ENCODE results near the gene HNRNPAB.
"Not testable (repeated sequence)": the region's sequence is repeated elsewhere in the genome, so short reads cannot be mapped to it uniquely, and the experiment has no call there.

HNRNPAB gene

DNA sequence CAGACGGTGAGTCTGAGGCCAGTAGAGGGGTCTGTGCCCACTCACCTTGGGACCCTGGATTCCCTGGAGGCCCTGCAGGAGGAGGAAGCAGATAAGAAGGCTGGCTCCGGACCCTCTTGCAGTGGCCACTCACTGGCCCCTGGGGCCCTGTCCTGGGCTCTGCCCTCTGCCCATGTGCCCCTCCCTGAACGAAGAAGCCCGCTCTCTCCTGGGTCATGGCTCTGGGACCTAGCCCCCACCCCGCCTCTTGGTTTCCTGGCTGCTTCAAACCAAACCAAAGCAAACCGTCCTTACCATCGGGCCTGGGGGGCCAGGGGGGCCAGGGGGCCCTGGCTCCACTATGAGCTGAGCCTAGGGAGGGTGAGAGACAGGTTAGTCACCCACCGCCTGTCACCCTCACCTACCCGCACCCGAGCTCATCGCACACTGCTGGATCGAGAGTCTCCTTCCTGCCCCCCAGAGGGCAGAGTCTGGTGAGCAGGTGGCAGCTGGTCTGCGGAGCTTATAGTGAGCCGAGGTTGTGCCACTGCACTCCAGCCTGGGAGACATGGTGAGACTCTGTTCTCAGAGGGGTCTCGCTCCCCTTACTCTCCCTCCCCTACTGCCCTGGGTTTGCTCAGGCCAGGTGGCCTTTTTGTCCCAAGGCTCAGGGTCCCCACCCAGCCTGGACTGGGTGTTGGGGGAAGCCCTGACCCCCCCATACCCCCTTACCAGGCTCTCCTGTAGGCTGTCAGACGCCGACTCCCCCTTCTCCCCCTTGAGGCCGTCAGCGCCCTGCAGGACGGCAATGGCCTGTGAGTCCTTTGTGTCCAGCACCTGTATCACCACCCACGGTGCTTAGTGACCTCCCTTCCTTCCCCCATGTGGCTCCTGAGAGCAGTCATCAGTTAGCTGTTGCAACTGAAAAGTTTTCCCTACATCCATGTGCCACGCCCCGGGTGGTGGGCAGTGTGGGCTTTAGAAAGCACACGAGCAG is 43.4 kb downstream of the HNRNPAB start:
- DNase-seq, result no peak

DNA sequence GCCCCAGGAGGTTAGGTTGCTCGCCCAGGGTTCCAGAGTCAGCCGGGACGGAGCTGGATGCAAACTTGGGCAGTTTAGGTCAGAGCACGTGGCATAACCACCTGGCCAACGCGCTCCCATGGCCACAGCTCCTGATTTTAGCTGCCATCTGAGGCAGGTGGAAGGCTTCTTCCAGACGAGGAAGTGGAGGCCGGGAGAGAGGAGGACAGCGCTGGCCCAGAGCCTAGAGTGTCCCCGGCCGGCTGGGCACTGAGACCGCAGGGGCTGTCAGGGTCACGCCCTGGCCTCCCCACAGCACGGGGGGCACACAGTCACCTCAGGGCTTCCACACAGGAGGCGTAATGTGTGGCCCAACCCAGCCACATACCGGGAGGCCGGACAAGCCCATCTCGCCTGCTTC is 44.4 kb downstream of the HNRNPAB start:
- DNase-seq, result no peak

DNA sequence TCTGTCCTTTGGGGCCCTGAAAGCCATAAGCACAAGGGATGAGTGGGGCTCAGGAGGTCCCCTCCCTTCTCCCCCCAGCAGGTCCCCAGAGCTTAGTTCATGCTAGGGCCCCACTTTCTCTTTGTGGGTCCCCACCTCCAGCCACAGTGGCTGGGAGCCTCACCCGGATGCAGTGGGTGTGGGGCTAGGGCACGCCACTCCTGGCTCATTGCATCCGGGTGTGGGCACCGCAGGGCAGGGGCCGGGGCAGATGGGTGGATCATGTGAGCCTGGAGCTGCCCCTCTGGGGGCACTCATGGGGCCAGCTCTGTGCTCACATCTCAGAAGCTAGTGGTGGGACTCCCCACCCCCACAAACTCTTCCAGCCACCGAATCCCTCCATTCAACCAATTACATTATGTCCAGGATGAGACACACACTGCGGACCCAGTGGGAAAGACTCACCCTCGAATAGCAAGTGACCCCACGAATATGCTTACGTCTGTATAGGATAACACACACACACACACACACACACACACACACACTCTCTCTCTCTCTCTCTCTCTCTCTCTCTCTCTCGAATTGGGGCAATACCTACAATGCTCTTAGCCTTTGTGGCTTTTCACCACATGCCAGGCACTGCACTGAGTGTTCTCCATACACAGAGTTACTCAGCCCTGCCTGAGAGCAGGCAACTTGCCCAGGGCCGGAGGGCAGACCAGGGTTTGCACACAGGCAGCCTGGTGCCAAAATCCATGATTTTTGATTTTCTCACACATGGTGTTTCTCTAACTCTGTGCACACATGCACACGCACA is 45.1 kb downstream of the HNRNPAB start:
- no peak for DNase-seq

DNA sequence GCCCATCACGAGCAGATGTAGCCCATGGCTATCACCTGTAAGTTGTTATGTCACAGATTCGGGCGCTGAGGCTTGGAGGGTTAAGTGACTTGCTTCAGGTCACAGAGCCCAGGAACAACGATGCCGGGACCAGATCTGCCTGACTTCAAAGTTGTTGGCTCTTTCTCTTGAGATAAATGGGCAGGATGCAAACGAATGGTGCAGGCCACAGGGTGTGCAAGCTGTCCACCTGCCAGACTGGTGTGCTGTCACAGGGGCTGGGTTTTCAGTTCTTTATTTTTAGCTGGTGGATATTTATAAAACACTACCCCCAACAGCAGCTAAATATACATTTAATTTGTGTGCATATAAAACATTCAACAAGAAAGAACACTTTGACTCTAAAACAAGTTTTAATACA is 45.9 kb downstream of the HNRNPAB start:
- no peak for DNase-seq

DNA sequence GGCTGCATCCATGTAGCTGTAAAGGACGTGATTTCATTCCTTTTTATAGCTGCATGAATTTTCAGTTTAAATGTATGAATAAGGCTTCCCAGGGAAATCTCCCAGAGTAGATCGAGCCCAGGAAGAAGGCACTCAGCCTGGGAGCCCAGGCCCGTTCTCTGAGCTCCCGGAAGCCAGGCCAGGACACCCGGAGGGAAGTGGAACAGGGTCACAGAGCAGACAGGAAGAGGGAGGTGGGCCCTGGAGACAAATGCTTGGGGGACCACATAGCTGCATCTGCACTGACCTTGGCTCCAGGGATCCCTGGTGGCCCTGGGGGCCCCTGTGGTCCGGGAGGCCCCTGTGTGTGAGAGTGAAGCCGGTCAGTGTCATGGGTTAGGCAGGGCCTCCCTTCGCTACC is 47.9 kb downstream of the HNRNPAB start:
- DNase-seq, result no peak

DNA sequence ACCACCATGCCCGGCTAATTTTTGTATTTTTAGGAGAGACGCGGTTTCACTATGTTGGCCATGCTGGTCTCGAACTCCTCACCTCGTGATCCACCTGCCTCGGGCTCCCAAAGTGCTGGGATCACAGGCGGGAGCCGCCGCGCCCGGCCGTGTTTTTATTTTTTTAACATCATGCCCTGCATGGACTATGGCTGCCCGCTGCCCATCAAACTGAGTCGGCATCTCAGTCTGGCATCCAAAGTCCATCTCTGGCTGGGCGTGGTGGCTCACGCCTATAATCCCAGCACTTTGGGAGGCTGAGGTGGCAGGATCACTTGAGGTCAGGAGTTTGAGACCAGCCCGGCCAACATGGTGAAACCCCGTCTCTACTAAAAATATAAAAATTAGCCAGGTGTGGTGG is 49.3 kb downstream of the HNRNPAB start:
- DNase-seq, result not testable (repeated sequence)

DNA sequence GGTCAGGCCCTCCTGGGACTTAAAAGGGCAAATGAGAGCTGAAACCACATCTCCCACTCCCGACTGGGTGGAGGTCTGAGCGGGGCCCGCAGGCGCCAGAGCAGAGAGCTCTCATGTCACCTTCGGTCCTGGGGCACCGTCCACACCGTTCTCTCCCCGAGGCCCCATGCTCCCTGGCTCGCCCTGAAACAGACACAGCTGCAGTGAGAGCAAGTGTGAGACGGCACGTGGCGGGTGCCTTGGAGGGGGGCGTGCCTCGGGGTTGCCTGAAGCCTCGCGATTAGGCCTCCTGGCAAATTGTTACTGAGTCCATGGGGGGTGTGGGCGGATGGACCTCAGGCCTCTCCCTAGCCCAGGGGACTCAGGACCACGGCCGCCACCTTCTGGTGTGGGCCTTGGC is 52.4 kb downstream of the HNRNPAB start:
- DNase-seq, result no peak

DNA sequence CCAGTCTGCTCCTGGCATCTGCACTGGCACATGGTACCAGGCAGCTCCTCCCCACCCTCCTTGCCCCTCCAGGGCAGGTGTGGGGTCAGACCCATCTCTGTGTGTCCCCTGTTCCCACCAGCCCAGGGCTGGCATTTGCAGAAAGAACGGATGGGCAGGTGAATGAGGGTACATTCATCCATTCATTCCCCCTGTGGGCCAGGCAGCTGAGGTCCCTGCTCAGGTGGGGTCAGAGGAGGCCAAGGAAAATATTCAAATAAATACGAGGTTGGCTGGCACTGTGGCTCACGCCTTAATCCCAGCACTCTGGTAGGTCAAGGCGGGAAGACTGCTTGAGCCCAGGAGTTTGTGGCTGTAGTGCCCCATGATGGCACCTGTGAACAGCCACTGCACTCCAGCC is 53.3 kb downstream of the HNRNPAB start:
- DNase-seq, result no peak

DNA sequence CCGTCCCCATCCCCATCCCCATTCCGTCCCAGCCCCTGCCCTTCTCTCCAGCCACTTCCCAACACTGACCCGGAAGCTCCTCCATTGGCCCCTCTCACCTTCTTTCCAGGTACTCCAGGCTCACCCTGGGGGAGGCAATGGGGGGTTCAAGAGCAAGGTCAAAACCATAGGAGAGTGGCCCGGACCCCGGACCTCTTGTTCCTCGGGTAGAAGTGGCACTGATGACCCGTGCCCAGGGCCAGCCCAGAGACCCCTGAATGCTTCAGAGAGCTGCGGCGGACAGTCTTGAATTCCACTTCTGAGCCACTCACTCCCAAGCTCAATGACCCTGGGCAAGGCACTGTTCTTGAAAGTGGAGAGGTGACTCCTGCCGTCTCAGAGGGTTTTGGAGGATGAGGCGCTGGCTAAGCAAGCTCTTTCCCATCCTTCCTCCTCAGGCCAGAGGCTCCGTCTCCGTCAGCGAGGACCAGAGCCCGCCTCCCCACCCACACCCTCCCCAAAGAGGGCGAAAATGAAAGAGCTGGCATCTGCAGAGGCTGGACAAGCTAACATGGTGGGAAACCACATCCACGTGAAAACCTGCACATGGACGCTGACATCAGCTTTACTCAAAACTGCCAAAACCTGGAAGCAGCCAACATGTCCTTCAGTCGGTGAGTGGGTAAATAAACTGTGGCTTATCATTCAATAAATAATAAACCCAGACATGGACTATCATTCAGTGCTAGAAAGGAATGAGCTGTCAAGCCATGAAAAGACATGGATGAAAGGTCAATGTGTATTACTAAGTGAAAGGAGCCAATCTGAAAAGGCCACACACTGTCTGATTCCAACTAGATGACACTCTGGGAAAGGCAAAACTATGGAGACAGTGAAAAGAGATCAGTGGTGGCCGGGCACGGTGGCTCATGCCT is 55.5 kb downstream of the HNRNPAB start:
- DNase-seq, result no peak
